Neural cell (in vitro differentiated cells): ENCODE results near the gene SMIM21. TPM values are rescaled to one million over a fixed set of nuclear protein-coding genes. Genes with fewer than 3 reads are reported as not detected.

Experiments used
- H2AFZ ChIP-seq: fragments of 200-600, 300-800 bp; sonication (generic), shearing (Covaris generic); 2 replicates; pipeline ENCODE4 v1.6.0; 2014; ENCODE audit warnings: low read depth, mild to moderate bottlenecking, antibody characterized with exemption, low read length, moderate library complexity
- H3F3A ChIP-seq: fragments of 200-600 bp; shearing (Covaris generic); 2 replicates; pipeline ENCODE4 v1.6.1; 2016; ENCODE audit warnings: mild to moderate bottlenecking, moderate library complexity, mixed read lengths, antibody characterized with exemption, low read length; ENCODE audit not compliant: insufficient read depth, poor library complexity, severe bottlenecking
- H3K27ac ChIP-seq: fragments of 200-600, 300-800 bp; sonication (generic), shearing (Covaris generic); 2 replicates; pipeline ENCODE4 v1.5.1; 2014; ENCODE audit warnings: mild to moderate bottlenecking, low read length, moderate library complexity
- H3K27me3 ChIP-seq: fragments of 300-800, 200-600 bp; sonication (generic), shearing (Covaris generic); 2 replicates; pipeline ENCODE4 v1.6.0; 2014; ENCODE audit warnings: mild to moderate bottlenecking, low read depth, low read length, moderate library complexity; ENCODE audit not compliant: insufficient read depth
- H3K36me3 ChIP-seq: fragments of 300-800, 200-600 bp; sonication (generic), shearing (Covaris generic); 2 replicates; pipeline ENCODE4 v1.5.1; 2014; ENCODE audit warnings: mild to moderate bottlenecking, antibody characterized with exemption, low read length, moderate library complexity; ENCODE audit not compliant: insufficient read depth
- H3K4me2 ChIP-seq: fragments of 300-800, 200-600 bp; sonication (generic), shearing (Covaris generic); 2 replicates; pipeline ENCODE4 v1.6.0; 2014; ENCODE audit warnings: mild to moderate bottlenecking, low read length
- H3K4me3 ChIP-seq: fragments of 300-800, 200-600 bp; sonication (generic), shearing (Covaris generic); 2 replicates; pipeline ENCODE4 v1.5.1; 2014; ENCODE audit warnings: mild to moderate bottlenecking, low read length, moderate library complexity
- H3K79me2 ChIP-seq: fragments of 200-600 bp; shearing (Covaris generic); replicated peaks from 2 replicates; pipeline ENCODE4 v1.6.0; 2014; ENCODE audit warnings: mild to moderate bottlenecking, low read length, moderate library complexity; ENCODE audit not compliant: insufficient read depth
- H3K9ac ChIP-seq: fragments of 300-800, 200-600 bp; sonication (generic), shearing (Covaris generic); 2 replicates; pipeline ENCODE4 v1.6.1; 2016; ENCODE audit warnings: mild to moderate bottlenecking, low read length, mixed read lengths
- H3K9me2 ChIP-seq: fragments of 200-600 bp; shearing (Covaris generic); 2 replicates; pipeline ENCODE4 v1.6.1; 2016; ENCODE audit warnings: mild to moderate bottlenecking, low read length, mixed read lengths; ENCODE audit not compliant: insufficient read depth
- H3K9me3 ChIP-seq: fragments of 200-600, 300-800 bp; sonication (generic), shearing (Covaris generic); 2 replicates; pipeline ENCODE4 v1.6.1; 2016; ENCODE audit warnings: mild to moderate bottlenecking, mixed run types, low read length, moderate library complexity, mixed read lengths
- H4K20me1 ChIP-seq: fragments of 200-600 bp; shearing (Covaris generic); 2 replicates; pipeline ENCODE4 v1.6.1; 2016; ENCODE audit warnings: mild to moderate bottlenecking, mixed run types; ENCODE audit not compliant: insufficient read depth
- EP300 ChIP-seq: fragments of 450-650 bp; conservative IDR thresholded peaks from 2 replicates; pipeline ENCODE4 v1.6.1; 2014; ENCODE audit warnings: antibody characterized with exemption, mild to moderate bottlenecking, moderate library complexity; ENCODE audit not compliant: poor library complexity, severe bottlenecking
- EZH2 ChIP-seq: fragments of 200-600, 300-800 bp; shearing (Covaris generic), sonication (generic); IDR thresholded peaks from 2 replicates; pipeline ENCODE4 v1.6.1; 2014; ENCODE audit warnings: antibody characterized with exemption, low read length, borderline replicate concordance, mild to moderate bottlenecking; ENCODE audit not compliant: insufficient read depth, poor library complexity, severe bottlenecking
- MXI1 ChIP-seq: fragments of 450-650 bp; conservative IDR thresholded peaks from 2 replicates; pipeline ENCODE4 v1.6.1; 2014; ENCODE audit warnings: antibody characterized with exemption, mild to moderate bottlenecking; ENCODE audit not compliant: poor library complexity, severe bottlenecking
- POLR2AphosphoS5 ChIP-seq: IDR thresholded peaks from 2 replicates; pipeline ENCODE4 v1.6.1; 2012
- RAD21 ChIP-seq: fragments of 450-650 bp; conservative IDR thresholded peaks from 2 replicates; pipeline ENCODE4 v1.6.1; 2014; ENCODE audit warnings: antibody characterized with exemption, mild to moderate bottlenecking, moderate library complexity
- SMC3 ChIP-seq: fragments of 450-650 bp; conservative IDR thresholded peaks from 2 replicates; pipeline ENCODE4 v1.6.1; 2014; ENCODE audit warnings: antibody characterized with exemption, mild to moderate bottlenecking, moderate library complexity; ENCODE audit not compliant: poor library complexity
- TAF1 ChIP-seq: IDR thresholded peaks from 2 replicates; pipeline ENCODE4 v1.6.1; 2012; ENCODE audit warnings: low read depth
- polyA plus RNA-seq: library from polyadenylated mRNA; depleted of rRNA; stranded (reverse); fragments of >200 nt; gene quantifications from 2 replicates; pipeline ENCODE4 v1.2.3, GENCODE V29; 2014
- TF ChIP-seq, protein P1 (sequence below): fragments of 450-650 bp; IDR thresholded peaks from 2 replicates; pipeline ENCODE4 v1.5.1; 2014; ENCODE audit warnings: antibody characterized with exemption, mild to moderate bottlenecking, moderate library complexity; ENCODE audit not compliant: poor library complexity, severe bottlenecking
- TF ChIP-seq, protein P2 (sequence below): IDR thresholded peaks from 2 replicates; pipeline ENCODE4 v1.6.1; 2012; ENCODE audit warnings: borderline replicate concordance

The SMIM21 gene
- polyA plus RNA-seq, 1 donor from 2014 or later, result not detected

GRCh38 chr18:75362435-75362834, 65.1 kb downstream of the SMIM21 start:
- no peak overlapping the region for H2AFZ ChIP-seq
- H3K4me2 ChIP-seq, result no peak overlapping the region
- no peaks in the 10 kb centered on the region for H3K9me2 ChIP-seq
- H3K4me3 ChIP-seq, result no peak overlapping the region
- H3K79me2 ChIP-seq, result no peaks in the 10 kb centered on the region
- H3K27me3 ChIP-seq, result no peaks in the 10 kb centered on the region
- H3F3A ChIP-seq, result no peaks in the 10 kb centered on the region
- no peaks in the 10 kb centered on the region for H4K20me1 ChIP-seq
- H3K9me3 ChIP-seq, result no peaks in the 10 kb centered on the region
- no peak overlapping the region for H3K27ac ChIP-seq
- no peaks in the 10 kb centered on the region for H3K36me3 ChIP-seq
- TF ChIP-seq RAD21, result no peak
- no peak for TF ChIP-seq TAF1
- TF ChIP-seq, protein P1, sequence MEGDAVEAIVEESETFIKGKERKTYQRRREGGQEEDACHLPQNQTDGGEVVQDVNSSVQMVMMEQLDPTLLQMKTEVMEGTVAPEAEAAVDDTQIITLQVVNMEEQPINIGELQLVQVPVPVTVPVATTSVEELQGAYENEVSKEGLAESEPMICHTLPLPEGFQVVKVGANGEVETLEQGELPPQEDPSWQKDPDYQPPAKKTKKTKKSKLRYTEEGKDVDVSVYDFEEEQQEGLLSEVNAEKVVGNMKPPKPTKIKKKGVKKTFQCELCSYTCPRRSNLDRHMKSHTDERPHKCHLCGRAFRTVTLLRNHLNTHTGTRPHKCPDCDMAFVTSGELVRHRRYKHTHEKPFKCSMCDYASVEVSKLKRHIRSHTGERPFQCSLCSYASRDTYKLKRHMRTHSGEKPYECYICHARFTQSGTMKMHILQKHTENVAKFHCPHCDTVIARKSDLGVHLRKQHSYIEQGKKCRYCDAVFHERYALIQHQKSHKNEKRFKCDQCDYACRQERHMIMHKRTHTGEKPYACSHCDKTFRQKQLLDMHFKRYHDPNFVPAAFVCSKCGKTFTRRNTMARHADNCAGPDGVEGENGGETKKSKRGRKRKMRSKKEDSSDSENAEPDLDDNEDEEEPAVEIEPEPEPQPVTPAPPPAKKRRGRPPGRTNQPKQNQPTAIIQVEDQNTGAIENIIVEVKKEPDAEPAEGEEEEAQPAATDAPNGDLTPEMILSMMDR, result no peak
- no peak for TF ChIP-seq POLR2AphosphoS5
- no peak for TF ChIP-seq EZH2
- no peak for TF ChIP-seq MXI1
- no peak for TF ChIP-seq SMC3
- TF ChIP-seq EP300, result no peak
- TF ChIP-seq, protein P2, sequence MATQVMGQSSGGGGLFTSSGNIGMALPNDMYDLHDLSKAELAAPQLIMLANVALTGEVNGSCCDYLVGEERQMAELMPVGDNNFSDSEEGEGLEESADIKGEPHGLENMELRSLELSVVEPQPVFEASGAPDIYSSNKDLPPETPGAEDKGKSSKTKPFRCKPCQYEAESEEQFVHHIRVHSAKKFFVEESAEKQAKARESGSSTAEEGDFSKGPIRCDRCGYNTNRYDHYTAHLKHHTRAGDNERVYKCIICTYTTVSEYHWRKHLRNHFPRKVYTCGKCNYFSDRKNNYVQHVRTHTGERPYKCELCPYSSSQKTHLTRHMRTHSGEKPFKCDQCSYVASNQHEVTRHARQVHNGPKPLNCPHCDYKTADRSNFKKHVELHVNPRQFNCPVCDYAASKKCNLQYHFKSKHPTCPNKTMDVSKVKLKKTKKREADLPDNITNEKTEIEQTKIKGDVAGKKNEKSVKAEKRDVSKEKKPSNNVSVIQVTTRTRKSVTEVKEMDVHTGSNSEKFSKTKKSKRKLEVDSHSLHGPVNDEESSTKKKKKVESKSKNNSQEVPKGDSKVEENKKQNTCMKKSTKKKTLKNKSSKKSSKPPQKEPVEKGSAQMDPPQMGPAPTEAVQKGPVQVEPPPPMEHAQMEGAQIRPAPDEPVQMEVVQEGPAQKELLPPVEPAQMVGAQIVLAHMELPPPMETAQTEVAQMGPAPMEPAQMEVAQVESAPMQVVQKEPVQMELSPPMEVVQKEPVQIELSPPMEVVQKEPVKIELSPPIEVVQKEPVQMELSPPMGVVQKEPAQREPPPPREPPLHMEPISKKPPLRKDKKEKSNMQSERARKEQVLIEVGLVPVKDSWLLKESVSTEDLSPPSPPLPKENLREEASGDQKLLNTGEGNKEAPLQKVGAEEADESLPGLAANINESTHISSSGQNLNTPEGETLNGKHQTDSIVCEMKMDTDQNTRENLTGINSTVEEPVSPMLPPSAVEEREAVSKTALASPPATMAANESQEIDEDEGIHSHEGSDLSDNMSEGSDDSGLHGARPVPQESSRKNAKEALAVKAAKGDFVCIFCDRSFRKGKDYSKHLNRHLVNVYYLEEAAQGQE, result no peak
- no peak overlapping the region for H3K9ac ChIP-seq

GRCh38 chr18:75360941-75361340, 66.6 kb downstream of the SMIM21 start:
- H3K9ac ChIP-seq, result no peak overlapping the region
- no peaks in the 10 kb centered on the region for H3K27me3 ChIP-seq
- H3F3A ChIP-seq, result no peaks in the 10 kb centered on the region
- H3K4me3 ChIP-seq, result no peak overlapping the region
- no peaks in the 10 kb centered on the region for H3K9me2 ChIP-seq
- no peaks in the 10 kb centered on the region for H3K9me3 ChIP-seq
- no peak overlapping the region for H3K27ac ChIP-seq
- no peaks in the 10 kb centered on the region for H3K79me2 ChIP-seq
- no peak for TF ChIP-seq RAD21
- TF ChIP-seq MXI1, result no peak
- TF ChIP-seq EZH2, result no peak
- no peak for TF ChIP-seq SMC3
- no peak for TF ChIP-seq TAF1
- TF ChIP-seq, protein P2, result no peak
- H3K36me3 ChIP-seq, result no peaks in the 10 kb centered on the region
- H4K20me1 ChIP-seq, result no peaks in the 10 kb centered on the region
- H3K4me2 ChIP-seq, result no peak overlapping the region
- no peak overlapping the region for H2AFZ ChIP-seq
